Omental fat pad (tissue), 4 donors: ENCODE results near the gene KCNMB1. TPM values are rescaled to one million over a fixed set of nuclear protein-coding genes. Genes with fewer than 3 reads are reported as not detected.

Source experiments
- ATAC-seq: fragments of 150-250 bp; one replicate; pipeline ENCODE4 v1.9.1; 2016; ENCODE audit warnings: mild to moderate bottlenecking, moderate library complexity; ENCODE audit not compliant: low FRiP score
- DNase-seq: peaks from one replicate; pipeline ENCODE4 v3.0.0-alpha.2; 2019; ENCODE audit warnings: low spot score
- CTCF ChIP-seq, 3 donors: fragments of 450-650 bp; IDR thresholded peaks; one replicate each; pipeline ENCODE4 v1.5.1; 2016 to 2017; ENCODE audit warnings: antibody characterized with exemption in 3 of 3, mild to moderate bottlenecking in 3 of 3, moderate library complexity in 2 of 3
- total RNA-seq, 4 donors: library from RNA; depleted of rRNA; stranded (reverse); fragments of >200 nt; gene quantifications; one replicate each; pipeline ENCODE4 v1.1.0, GENCODE V29; 2016

The KCNMB1 gene
- 1 to 10 TPM in 1 of 4 donors, under 1 TPM in 3; 0.19 to 1.9 (median 0.46) TPM for total RNA-seq

GRCh38 chr5:170388818-170389549 lies at the start of gene KCNMB1:
Gene KCNMB1, minus strand, starts transcription at chr5:170389367. Its CDS starts 3,920 bp downstream, at chr5:170385447.
- no peak for ATAC-seq
- no peak for TF ChIP-seq CTCF (IDR thresholded peaks at IDR 0.05)
- DNase-seq: no peak

GRCh38 chr5:170438581-170438980 lies 49.4 kb upstream of the KCNMB1 start:
- TF ChIP-seq CTCF (IDR thresholded peaks at IDR 0.05): no peak
- no peak for DNase-seq
- ATAC-seq: no peak

GRCh38 chr5:170437621-170438375 lies 48.6 kb upstream of the KCNMB1 start:
- ATAC-seq (no peak), DNase-seq (no peak)
- no peak for TF ChIP-seq CTCF (IDR thresholded peaks at IDR 0.05)

- ATAC-seq (no peak), DNase-seq (no peak)
- TF ChIP-seq CTCF (IDR thresholded peaks at IDR 0.05): no peak
These were observed 47.2 kb upstream of the KCNMB1 start for GRCh38 chr5:170436335-170436734.

GRCh38 chr5:170434966-170435605 lies 45.9 kb upstream of the KCNMB1 start:
- DNase-seq (peak; percentile 45), ATAC-seq (peak; percentile 75)
- peak in 2 of 3 donors; percentile 76 to 82 for TF ChIP-seq CTCF (IDR thresholded peaks at IDR 0.05)

GRCh38 chr5:170432669-170433068 lies 43.5 kb upstream of the KCNMB1 start:
- TF ChIP-seq CTCF (IDR thresholded peaks at IDR 0.05): no peak
- ATAC-seq (no peak), DNase-seq (no peak)
